ENCODE measurements around the gene FBXW11. TPM values are rescaled to one million over a fixed set of nuclear protein-coding genes. Genes with fewer than 3 reads are reported as not detected.

FBXW11 gene
- total and polyA plus RNA-seq, 2 of the 8 experiments (the other 6 are each of a cell fraction or from before 2014, with no cell fraction given) = 45.0 to 75.6 TPM

GRCh38 chr5:171825051-171825450 is 181.4 kb downstream of the FBXW11 start:
- no peak overlapping the region for H2BK120ac ChIP-seq (replicated peaks; ENCODE audit: low read depth, low read length)
- 91% methylated on average over 3 of the region's 3 CpGs; no CpG with 5 or more reads in 1 of the 2 experiments for WGBS, 2 experiments (ENCODE audit: extremely low coverage in 1 of 2, insufficient coverage in 1 of 2, insufficient read length in 1 of 2, insufficient replicate concordance in 2 of 2, low coverage in 1 of 2, low lambda C conversion rate in 2 of 2, missing lambda C conversion rate in 1 of 2)
- H3K27me3 ChIP-seq (replicated peaks in 1 of 4; ENCODE audit: control insufficient read depth in 3 of 4, extremely low read depth in 1 of 4, insufficient read depth in 3 of 4, low read length in 3 of 4) = no peaks in the 10 kb centered on the region; a peak in 1 of 7 replicates
- no peaks in the 10 kb centered on the region for H3K23me2 ChIP-seq (ENCODE audit: low read depth, low read length)
- FAIRE-seq (no peak), DNase-seq (ENCODE audit: low read depth in 1 of 2, low spot score in 2 of 2) (no peak)
- H3K36me3 ChIP-seq (ENCODE audit: control insufficient read depth in 2 of 4, insufficient read depth in 4 of 4, low read length in 3 of 4) = no peaks in the 10 kb centered on the region; a peak in 1 of 8 replicates
- no peak overlapping the region for H3K4ac ChIP-seq (replicated peaks; ENCODE audit: insufficient read length, low read depth, low read length)
- no peak overlapping the region for H2AFZ ChIP-seq (ENCODE audit: low read length)
- no peak overlapping the region for H2BK20ac ChIP-seq (ENCODE audit: low read length)
- no peak overlapping the region for H2BK12ac ChIP-seq (ENCODE audit: low read depth, low read length)
- H3K56ac ChIP-seq (replicated peaks; ENCODE audit: insufficient read length, low read depth, low read length) = no peak overlapping the region
- H4K20me1 ChIP-seq (replicated peaks in 1 of 2; ENCODE audit: control insufficient read depth in 1 of 2, insufficient read depth in 2 of 2, low read length in 2 of 2) = no peaks in the 10 kb centered on the region
- POLR2A ChIA-PET (ENCODE audit: partially characterized antibody) = interaction anchor here (1.6 kb wide), 1 partner anchor 13 kb away, joined by 4 read pairs; no protein-coding TSS in a partner anchor
- H4K5ac ChIP-seq (ENCODE audit: insufficient read length, low read depth, low read length) = no peak overlapping the region
- H3K14ac ChIP-seq (ENCODE audit: insufficient read length) = no peak overlapping the region
- H3K79me1 ChIP-seq (ENCODE audit: low read depth, low read length) = no peaks in the 10 kb centered on the region
- CTCF ChIA-PET (ENCODE audit: partially characterized antibody) = interaction anchor here (1.2 kb wide), 1 partner anchor 34 kb away, joined by 5 read pairs; no protein-coding TSS in a partner anchor
- H3K23ac ChIP-seq (ENCODE audit: insufficient read length) = no peak overlapping the region
- no peak overlapping the region for H3K27ac ChIP-seq (ENCODE audit: low read depth, low read length)
- no peak overlapping the region for H4K91ac ChIP-seq (replicated peaks; ENCODE audit: insufficient read length, low read length)
- no peak overlapping the region for H2AK5ac ChIP-seq (ENCODE audit: low read depth, low read length)
- H2BK5ac ChIP-seq (ENCODE audit: low read depth, low read length) = no peak overlapping the region
- no peak overlapping the region for H3K4me2 ChIP-seq (ENCODE audit: insufficient read depth in 1 of 2, low read depth in 2 of 2, low read length in 2 of 2)
- no peak overlapping the region for H4K8ac ChIP-seq (ENCODE audit: extremely low read depth, insufficient read depth, low read length)
- no peaks in the 10 kb centered on the region for H3K79me2 ChIP-seq (ENCODE audit: control insufficient read depth in 1 of 2, insufficient read depth in 2 of 2, low read length in 2 of 2)
- no peak overlapping the region for H3K4me3 ChIP-seq (ENCODE audit: extremely low read depth in 1 of 4, insufficient read depth in 2 of 4, low read depth in 3 of 4, low read length in 4 of 4)
- H3K4me1 ChIP-seq (replicated peaks in 1 of 4; ENCODE audit: control insufficient read depth in 3 of 4, insufficient read depth in 4 of 4, low read length in 3 of 4) = no peaks in the 10 kb centered on the region
- H2BK15ac ChIP-seq (ENCODE audit: low read length) = no peak overlapping the region
- no peak overlapping the region for H3K9ac ChIP-seq (replicated peaks in 1 of 4; ENCODE audit: extremely low read depth in 1 of 4, low read depth in 3 of 4, low read length in 3 of 4)
- H3K9me3 ChIP-seq (ENCODE audit: insufficient read depth in 2 of 2, low read depth in 1 of 2, low read length in 1 of 2) = peaks cover 2 to 6% of the 10 kb centered on the region in 2 experiments; a peak in 2 of 4 replicates
- no peak overlapping the region for H3K18ac ChIP-seq (ENCODE audit: extremely low read depth, low read length)
- TF ChIP-seq RXRA (IDR thresholded peaks at IDR 0.05; ENCODE audit: insufficient read depth, low read depth, low read length) (no peak), ASH2L (IDR thresholded peaks at IDR 0.05; ENCODE audit: low read length) (no peak), E2F6 (IDR thresholded peaks at IDR 0.05) (no peak), KDM5A (IDR thresholded peaks at IDR 0.05; ENCODE audit: low read length) (no peak)

All from H1 (cell line).